ENCODE measurements around the gene ADCY5. TPM values are rescaled to one million over a fixed set of nuclear protein-coding genes. Genes with fewer than 3 reads are reported as not detected.

ADCY5 gene
- total and polyA plus RNA-seq, 8 donors, result 3.4 to 17.6 (median 14.2) TPM

DNA sequence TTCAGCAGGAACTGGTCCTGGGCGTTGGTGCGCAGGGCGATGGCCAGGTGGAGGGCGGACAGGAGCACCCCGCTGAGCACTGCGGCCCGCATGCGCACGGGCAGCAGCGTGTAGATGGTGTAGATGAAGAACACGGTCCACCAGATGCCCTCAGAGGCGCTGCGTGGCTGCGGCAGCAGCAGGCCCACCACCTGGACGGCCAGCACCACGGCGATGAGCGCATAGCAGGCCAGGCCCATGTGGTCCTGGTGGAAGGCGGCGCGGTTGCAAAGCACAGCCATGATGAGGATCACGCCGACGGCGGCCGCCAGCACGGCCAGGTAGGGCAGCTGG is 1.5 kb downstream of the ADCY5 start:
- intact Hi-C loops (cut with DNase I), result no loop called here
- TF ChIP-seq CTCF (IDR thresholded peaks at IDR 0.05), result no peak
- no peaks in the 10 kb centered on the region for H3K9me3 ChIP-seq
- ATAC-seq, result no peak
- peaks cover 0 to 23% of the 10 kb centered on the region in 2 donors for H3K4me1 ChIP-seq
- no peak for DNase-seq
- no peak overlapping the region for H3K27ac ChIP-seq
- H3K27me3 ChIP-seq, result peaks cover 29 to 94% of the 10 kb centered on the region in 2 donors
- no peak overlapping the region for H3K4me3 ChIP-seq
- no peaks in the 10 kb centered on the region for H3K36me3 ChIP-seq

DNA sequence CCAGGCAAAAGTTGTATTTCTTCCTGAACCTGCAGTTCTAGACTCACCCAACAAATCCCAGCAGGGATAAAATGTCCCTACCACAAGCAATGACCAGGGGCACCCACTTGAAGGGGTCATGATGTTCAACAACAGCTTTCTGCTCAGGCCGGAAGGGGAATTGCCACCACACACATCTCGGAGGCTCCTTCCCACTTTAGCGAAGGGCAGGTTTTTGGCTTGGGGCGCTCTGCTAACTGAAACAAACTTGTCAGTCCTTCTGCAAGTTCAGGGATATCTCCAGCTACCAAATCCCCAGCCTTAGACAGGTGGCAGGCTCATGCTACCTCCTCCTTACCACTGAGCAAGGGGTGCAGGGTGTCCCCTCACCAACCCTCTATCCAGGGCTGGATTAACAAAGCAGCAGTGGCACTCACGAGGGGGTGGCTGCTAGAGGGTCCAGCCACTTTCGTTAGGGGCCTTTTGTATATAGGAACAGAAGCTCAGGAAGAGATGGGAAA is 2.2 kb downstream of the ADCY5 start:
- H3K9me3 ChIP-seq, result no peaks in the 10 kb centered on the region
- no peak for TF ChIP-seq CTCF (IDR thresholded peaks at IDR 0.05)
- H3K4me3 ChIP-seq, result no peak overlapping the region
- no peaks in the 10 kb centered on the region for H3K36me3 ChIP-seq
- DNase-seq (no peak), ATAC-seq (no peak)
- H3K27ac ChIP-seq, result no peak overlapping the region
- peaks cover 29 to 87% of the 10 kb centered on the region in 2 donors for H3K27me3 ChIP-seq
- intact Hi-C loops (cut with DNase I), result no loop called here
- peaks cover 0 to 23% of the 10 kb centered on the region in 2 donors for H3K4me1 ChIP-seq

- Histone ChIP-seq H3K36me3 (no peaks in the 10 kb centered on the region), H3K27me3 (peaks cover 29 to 83% of the 10 kb centered on the region in 2 donors), H3K4me1 (peaks cover 0 to 23% of the 10 kb centered on the region in 2 donors), H3K9me3 (no peaks in the 10 kb centered on the region), H3K4me3 (no peak overlapping the region), H3K27ac (no peak overlapping the region)
- intact Hi-C loops (cut with DNase I), result no loop called here
- ATAC-seq (no peak), DNase-seq (no peak)
- no peak for TF ChIP-seq CTCF (IDR thresholded peaks at IDR 0.05)
Measured at GRCh38 chr3:123446210-123446609, 2.7 kb downstream of the ADCY5 start.

DNA sequence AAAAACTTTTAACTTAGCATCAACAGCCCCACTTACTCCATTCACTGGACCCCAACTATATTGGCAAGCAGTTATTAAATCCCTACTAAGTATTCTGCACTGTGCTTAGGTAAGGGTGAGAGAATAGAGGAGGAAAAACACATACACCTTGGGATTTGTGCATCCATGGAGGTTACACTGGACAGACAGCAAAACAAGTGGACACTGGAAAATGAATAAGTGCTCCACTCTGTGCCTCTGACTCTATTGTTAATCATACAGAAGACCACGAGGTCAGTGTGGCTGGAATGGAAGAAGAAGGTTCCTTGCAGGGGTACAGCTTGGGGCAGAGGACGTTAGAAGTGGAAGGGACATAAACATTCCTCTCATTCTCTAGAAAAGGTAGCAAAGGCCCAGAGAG is 3.2 kb downstream of the ADCY5 start:
- H3K27ac ChIP-seq, result no peak overlapping the region
- no peak for ATAC-seq
- intact Hi-C loops (cut with DNase I), result no loop called here
- no peaks in the 10 kb centered on the region for H3K9me3 ChIP-seq
- no peak for TF ChIP-seq CTCF (IDR thresholded peaks at IDR 0.05)
- no peaks in the 10 kb centered on the region for H3K36me3 ChIP-seq
- H3K4me1 ChIP-seq, result peaks cover 0 to 23% of the 10 kb centered on the region in 2 donors
- DNase-seq, result no peak
- H3K4me3 ChIP-seq, result no peak overlapping the region
- H3K27me3 ChIP-seq, result peaks cover 29 to 78% of the 10 kb centered on the region in 2 donors

DNA sequence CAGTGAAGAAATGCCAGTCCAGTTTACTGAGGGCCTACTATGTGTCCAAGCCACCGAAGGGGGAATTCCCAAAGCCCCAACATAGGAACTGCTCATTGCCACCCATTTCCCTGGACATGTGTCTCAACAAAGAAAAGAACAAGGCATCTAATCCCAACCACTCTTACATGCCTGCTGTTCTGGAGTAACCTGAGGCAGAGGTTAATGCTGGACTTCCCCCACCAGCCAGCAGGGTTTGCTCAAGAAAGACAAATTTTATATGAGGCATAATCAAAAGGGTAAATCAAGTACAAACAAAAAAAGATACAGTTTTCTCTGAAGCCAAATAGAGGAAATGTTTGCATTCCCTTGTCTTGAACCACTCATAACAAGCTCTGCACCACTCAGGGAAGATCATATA is 4.1 kb downstream of the ADCY5 start:
- no peak for ATAC-seq
- Histone ChIP-seq H3K4me3 (no peak overlapping the region), H3K27ac (no peak overlapping the region), H3K36me3 (no peaks in the 10 kb centered on the region), H3K4me1 (peaks cover 0 to 17% of the 10 kb centered on the region in 2 donors), H3K27me3 (peaks cover 19 to 68% of the 10 kb centered on the region in 2 donors), H3K9me3 (no peaks in the 10 kb centered on the region)
- intact Hi-C loops (cut with DNase I), result no loop called here
- TF ChIP-seq CTCF (IDR thresholded peaks at IDR 0.05), result no peak
- no peak for DNase-seq
